Measurements from ENCODE around the gene GATC.

GRCh38 chr12:120468821-120469449 lies 22.7 kb downstream of the GATC start:
- TF ChIP-seq CTCF (IDR thresholded peaks at IDR 0.05) (no peak), ZFX (IDR thresholded peaks at IDR 0.05; ENCODE audit: borderline replicate concordance) (no peak)

All from 22Rv1 (cell line).